Measurements from ENCODE around the gene PCDHA2. TPM values are rescaled to one million over a fixed set of nuclear protein-coding genes. Genes with fewer than 3 reads are reported as not detected.
"Not testable (repeated sequence)": the region's sequence is repeated elsewhere in the genome, so short reads cannot be mapped to it uniquely, and the experiment has no call there.

Gene PCDHA2
- polyA plus RNA-seq, 1 donor from 2014 or later: 8.7 TPM

DNA sequence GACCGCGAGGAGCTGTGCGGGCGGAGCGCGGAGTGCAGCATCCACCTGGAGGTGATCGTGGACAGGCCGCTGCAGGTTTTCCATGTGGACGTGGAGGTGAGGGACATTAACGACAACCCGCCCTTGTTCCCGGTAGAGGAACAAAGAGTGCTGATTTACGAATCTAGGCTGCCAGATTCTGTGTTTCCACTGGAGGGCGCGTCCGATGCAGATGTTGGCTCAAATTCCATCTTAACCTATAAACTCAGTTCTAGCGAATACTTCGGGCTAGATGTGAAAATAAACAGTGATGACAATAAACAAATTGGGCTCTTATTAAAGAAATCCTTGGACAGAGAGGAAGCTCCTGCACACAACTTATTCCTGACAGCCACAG is 33.7 kb downstream of the PCDHA2 start:
- H3K9me3 ChIP-seq (ENCODE audit: low read length): peaks cover 38% of the 10 kb centered on the region
- H3K27me3 ChIP-seq (ENCODE audit: insufficient read depth, low read depth, low read length): no peaks in the 10 kb centered on the region
- H3K4me2 ChIP-seq (ENCODE audit: low read length): no peak overlapping the region
- H4K20me1 ChIP-seq (ENCODE audit: insufficient read depth): no peaks in the 10 kb centered on the region
- TF ChIP-seq, protein P1, sequence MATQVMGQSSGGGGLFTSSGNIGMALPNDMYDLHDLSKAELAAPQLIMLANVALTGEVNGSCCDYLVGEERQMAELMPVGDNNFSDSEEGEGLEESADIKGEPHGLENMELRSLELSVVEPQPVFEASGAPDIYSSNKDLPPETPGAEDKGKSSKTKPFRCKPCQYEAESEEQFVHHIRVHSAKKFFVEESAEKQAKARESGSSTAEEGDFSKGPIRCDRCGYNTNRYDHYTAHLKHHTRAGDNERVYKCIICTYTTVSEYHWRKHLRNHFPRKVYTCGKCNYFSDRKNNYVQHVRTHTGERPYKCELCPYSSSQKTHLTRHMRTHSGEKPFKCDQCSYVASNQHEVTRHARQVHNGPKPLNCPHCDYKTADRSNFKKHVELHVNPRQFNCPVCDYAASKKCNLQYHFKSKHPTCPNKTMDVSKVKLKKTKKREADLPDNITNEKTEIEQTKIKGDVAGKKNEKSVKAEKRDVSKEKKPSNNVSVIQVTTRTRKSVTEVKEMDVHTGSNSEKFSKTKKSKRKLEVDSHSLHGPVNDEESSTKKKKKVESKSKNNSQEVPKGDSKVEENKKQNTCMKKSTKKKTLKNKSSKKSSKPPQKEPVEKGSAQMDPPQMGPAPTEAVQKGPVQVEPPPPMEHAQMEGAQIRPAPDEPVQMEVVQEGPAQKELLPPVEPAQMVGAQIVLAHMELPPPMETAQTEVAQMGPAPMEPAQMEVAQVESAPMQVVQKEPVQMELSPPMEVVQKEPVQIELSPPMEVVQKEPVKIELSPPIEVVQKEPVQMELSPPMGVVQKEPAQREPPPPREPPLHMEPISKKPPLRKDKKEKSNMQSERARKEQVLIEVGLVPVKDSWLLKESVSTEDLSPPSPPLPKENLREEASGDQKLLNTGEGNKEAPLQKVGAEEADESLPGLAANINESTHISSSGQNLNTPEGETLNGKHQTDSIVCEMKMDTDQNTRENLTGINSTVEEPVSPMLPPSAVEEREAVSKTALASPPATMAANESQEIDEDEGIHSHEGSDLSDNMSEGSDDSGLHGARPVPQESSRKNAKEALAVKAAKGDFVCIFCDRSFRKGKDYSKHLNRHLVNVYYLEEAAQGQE (IDR thresholded peaks at IDR 0.05; ENCODE audit: borderline replicate concordance): no peak
- TF ChIP-seq EP300 (conservative IDR thresholded peaks at IDR 0.05; ENCODE audit: poor library complexity, severe bottlenecking): no peak
- TF ChIP-seq, protein P2, sequence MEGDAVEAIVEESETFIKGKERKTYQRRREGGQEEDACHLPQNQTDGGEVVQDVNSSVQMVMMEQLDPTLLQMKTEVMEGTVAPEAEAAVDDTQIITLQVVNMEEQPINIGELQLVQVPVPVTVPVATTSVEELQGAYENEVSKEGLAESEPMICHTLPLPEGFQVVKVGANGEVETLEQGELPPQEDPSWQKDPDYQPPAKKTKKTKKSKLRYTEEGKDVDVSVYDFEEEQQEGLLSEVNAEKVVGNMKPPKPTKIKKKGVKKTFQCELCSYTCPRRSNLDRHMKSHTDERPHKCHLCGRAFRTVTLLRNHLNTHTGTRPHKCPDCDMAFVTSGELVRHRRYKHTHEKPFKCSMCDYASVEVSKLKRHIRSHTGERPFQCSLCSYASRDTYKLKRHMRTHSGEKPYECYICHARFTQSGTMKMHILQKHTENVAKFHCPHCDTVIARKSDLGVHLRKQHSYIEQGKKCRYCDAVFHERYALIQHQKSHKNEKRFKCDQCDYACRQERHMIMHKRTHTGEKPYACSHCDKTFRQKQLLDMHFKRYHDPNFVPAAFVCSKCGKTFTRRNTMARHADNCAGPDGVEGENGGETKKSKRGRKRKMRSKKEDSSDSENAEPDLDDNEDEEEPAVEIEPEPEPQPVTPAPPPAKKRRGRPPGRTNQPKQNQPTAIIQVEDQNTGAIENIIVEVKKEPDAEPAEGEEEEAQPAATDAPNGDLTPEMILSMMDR (IDR thresholded peaks at IDR 0.05; ENCODE audit: poor library complexity, severe bottlenecking): no peak
- no peak for TF ChIP-seq SMC3 (conservative IDR thresholded peaks at IDR 0.05; ENCODE audit: poor library complexity)
- no peak for TF ChIP-seq RAD21 (conservative IDR thresholded peaks at IDR 0.05)
- TF ChIP-seq MXI1 (conservative IDR thresholded peaks at IDR 0.05; ENCODE audit: poor library complexity, severe bottlenecking): no peak
- TF ChIP-seq EZH2 (IDR thresholded peaks at IDR 0.05; ENCODE audit: borderline replicate concordance, insufficient read depth, low read length, poor library complexity, severe bottlenecking): no peak
- no peak for TF ChIP-seq POLR2AphosphoS5 (IDR thresholded peaks at IDR 0.05)
- TF ChIP-seq TAF1 (IDR thresholded peaks at IDR 0.05; ENCODE audit: low read depth): no peak
- no peak overlapping the region for H3K27ac ChIP-seq (ENCODE audit: low read length)
- H3K36me3 ChIP-seq (ENCODE audit: insufficient read depth, low read length): peaks cover 26% of the 10 kb centered on the region
- H3F3A ChIP-seq (ENCODE audit: insufficient read depth, low read length, poor library complexity, severe bottlenecking): no peaks in the 10 kb centered on the region
- H3K79me2 ChIP-seq (replicated peaks; ENCODE audit: insufficient read depth, low read length): peaks cover 40% of the 10 kb centered on the region
- no peak overlapping the region for H3K9ac ChIP-seq (ENCODE audit: low read length)
- no peaks in the 10 kb centered on the region for H3K9me2 ChIP-seq (ENCODE audit: insufficient read depth, low read length)
- no peak overlapping the region for H2AFZ ChIP-seq (ENCODE audit: low read depth, low read length)
- no peak overlapping the region for H3K4me3 ChIP-seq (ENCODE audit: low read length)

DNA sequence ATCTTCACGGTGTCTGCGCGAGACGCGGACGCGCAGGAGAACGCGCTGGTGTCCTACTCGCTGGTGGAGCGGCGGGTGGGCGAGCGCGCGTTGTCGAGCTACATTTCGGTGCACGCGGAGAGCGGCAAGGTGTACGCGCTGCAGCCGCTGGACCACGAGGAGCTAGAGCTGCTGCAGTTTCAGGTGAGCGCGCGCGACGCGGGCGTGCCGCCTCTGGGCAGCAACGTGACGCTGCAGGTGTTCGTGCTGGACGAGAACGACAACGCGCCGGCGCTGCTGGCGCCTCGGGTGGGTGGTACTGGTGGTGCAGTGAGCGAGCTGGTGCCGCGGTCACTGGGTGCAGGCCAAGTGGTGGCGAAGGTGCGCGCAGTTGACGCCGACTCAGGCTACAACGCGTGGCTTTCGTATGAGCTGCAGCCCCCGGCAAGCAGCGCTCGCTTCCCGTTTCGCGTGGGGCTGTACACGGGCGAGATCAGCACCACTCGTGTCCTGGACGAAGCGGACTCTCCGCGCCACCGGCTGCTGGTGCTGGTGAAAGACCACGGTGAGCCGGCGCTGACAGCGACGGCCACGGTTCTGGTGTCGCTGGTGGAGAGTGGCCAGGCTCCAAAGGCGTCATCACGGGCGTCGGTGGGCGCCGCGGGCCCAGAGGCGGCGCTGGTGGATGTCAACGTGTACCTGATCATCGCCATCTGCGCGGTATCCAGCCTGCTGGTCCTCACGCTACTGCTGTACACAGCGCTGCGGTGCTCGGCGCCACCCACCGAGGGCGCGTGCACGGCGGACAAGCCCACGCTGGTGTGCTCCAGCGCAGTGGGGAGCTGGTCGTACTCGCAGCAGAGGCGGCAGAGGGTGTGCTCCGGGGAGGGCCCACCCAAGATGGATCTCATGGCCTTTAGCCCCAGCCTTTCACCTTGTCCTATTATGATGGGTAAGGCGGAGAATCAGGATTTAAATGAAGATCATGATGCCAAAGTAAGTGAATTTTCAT is 35.2 kb downstream of the PCDHA2 start:
- H2AFZ ChIP-seq (ENCODE audit: low read depth, low read length): not testable (repeated sequence)
- peaks cover 42% of the 10 kb centered on the region for H3K9me3 ChIP-seq (ENCODE audit: low read length)

More for the DNA sequence above, 35.2 kb downstream of the PCDHA2 start:
- not testable (repeated sequence) for H3K27me3 ChIP-seq (ENCODE audit: insufficient read depth, low read depth, low read length); H3K9ac ChIP-seq (ENCODE audit: low read length); H4K20me1 ChIP-seq (ENCODE audit: insufficient read depth); H3K4me3 ChIP-seq (ENCODE audit: low read length); H3F3A ChIP-seq (ENCODE audit: insufficient read depth, low read length, poor library complexity, severe bottlenecking); H3K4me2 ChIP-seq (ENCODE audit: low read length); H3K9me2 ChIP-seq (ENCODE audit: insufficient read depth, low read length); H3K27ac ChIP-seq (ENCODE audit: low read length)
- peaks cover 39% of the 10 kb centered on the region for H3K79me2 ChIP-seq (replicated peaks; ENCODE audit: insufficient read depth, low read length)
- peaks cover 23% of the 10 kb centered on the region for H3K36me3 ChIP-seq (ENCODE audit: insufficient read depth, low read length)

Measured in neural cell (in vitro differentiated cells).